ENCODE data around the gene ATRNL1. TPM values are rescaled to one million over a fixed set of nuclear protein-coding genes. Genes with fewer than 3 reads are reported as not detected.

ATRNL1 gene
- polyA plus RNA-seq, 3 donors, result not detected

GRCh38 chr10:115818012-115818411 lies 724.8 kb downstream of the ATRNL1 start:
- H3K4me1 ChIP-seq (ENCODE audit: control insufficient read depth in 1 of 2, insufficient read depth in 2 of 2, low read length in 2 of 2), result no peaks in the 10 kb centered on the region
- no peak overlapping the region for H3K27ac ChIP-seq (ENCODE audit: low read depth in 1 of 2, low read length in 2 of 2)
- no peak for DNase-seq
- Mint-ChIP-seq H3K27ac (no peak overlapping the region), H3K27me3 (ENCODE audit: low read depth in 3 of 3) (peaks cover 0 to 2% (median 0%) of the 10 kb centered on the region in 3 donors), H3K36me3 (no peaks in the 10 kb centered on the region), H3K4me1 (no peaks in the 10 kb centered on the region), H3K9me3 (peaks cover 2 to 15% (median 3%) of the 10 kb centered on the region in 7 donors), H3K4me3 (no peak overlapping the region)
- no peak overlapping the region for H3K4me2 ChIP-seq (replicated peaks; ENCODE audit: extremely low read depth, low read length, poor library complexity, severe bottlenecking)
- H3K9me3 ChIP-seq (replicated peaks in 1 of 2; ENCODE audit: control insufficient read depth in 1 of 2, insufficient read depth in 1 of 2, low read length in 2 of 2), result no peaks in the 10 kb centered on the region
- no peaks in the 10 kb centered on the region for H4K20me1 ChIP-seq (ENCODE audit: insufficient read depth, low read length)
- intact Hi-C loops (cut with micrococcal nuclease), result no loop called here
- H3K36me3 ChIP-seq (replicated peaks in 1 of 2; ENCODE audit: control insufficient read depth in 1 of 2, insufficient read depth in 2 of 2, low read length in 2 of 2), result no peaks in the 10 kb centered on the region
- no peak overlapping the region for H3K4me3 ChIP-seq (replicated peaks in 1 of 3; ENCODE audit: low read depth in 2 of 3, low read length in 3 of 3)
- H3K27me3 ChIP-seq (ENCODE audit: control insufficient read depth in 2 of 2, insufficient read depth in 2 of 2, low read length in 2 of 2), result no peaks in the 10 kb centered on the region
- H2AFZ ChIP-seq (ENCODE audit: insufficient read depth, low read depth, low read length, poor library complexity, severe bottlenecking), result no peak overlapping the region
- H3K9ac ChIP-seq (ENCODE audit: insufficient read depth, low read length, poor library complexity, severe bottlenecking), result no peak overlapping the region
- H3K79me2 ChIP-seq (ENCODE audit: insufficient read depth, low read length), result no peaks in the 10 kb centered on the region
- no peak for TF ChIP-seq CTCF (IDR thresholded peaks at IDR 0.05)
- no CpG with 5 or more reads among the region's 2 CpGs for WGBS (ENCODE audit: insufficient coverage)

- no peaks in the 10 kb centered on the region for H3K36me3 ChIP-seq (replicated peaks in 1 of 2; ENCODE audit: control insufficient read depth in 1 of 2, insufficient read depth in 2 of 2, low read length in 2 of 2)
- H3K27me3 ChIP-seq (ENCODE audit: control insufficient read depth in 2 of 2, insufficient read depth in 2 of 2, low read length in 2 of 2), result no peaks in the 10 kb centered on the region
- Mint-ChIP-seq H3K4me3 (no peak overlapping the region), H3K27ac (no peak overlapping the region), H3K4me1 (no peaks in the 10 kb centered on the region), H3K36me3 (no peaks in the 10 kb centered on the region), H3K27me3 (ENCODE audit: low read depth in 3 of 3) (peaks cover 0 to 4% (median 2%) of the 10 kb centered on the region in 3 donors), H3K9me3 (peaks cover 0 to 13% (median 3%) of the 10 kb centered on the region in 7 donors)
- no peak overlapping the region for H3K27ac ChIP-seq (ENCODE audit: low read depth in 1 of 2, low read length in 2 of 2)
- H3K79me2 ChIP-seq (ENCODE audit: insufficient read depth, low read length), result no peaks in the 10 kb centered on the region
- H2AFZ ChIP-seq (ENCODE audit: insufficient read depth, low read depth, low read length, poor library complexity, severe bottlenecking), result no peak overlapping the region
- no peaks in the 10 kb centered on the region for H4K20me1 ChIP-seq (ENCODE audit: insufficient read depth, low read length)
- 97% methylated on average over 7 of the region's 9 CpGs for WGBS (ENCODE audit: insufficient coverage)
- no peak overlapping the region for H3K4me2 ChIP-seq (replicated peaks; ENCODE audit: extremely low read depth, low read length, poor library complexity, severe bottlenecking)
- TF ChIP-seq CTCF (IDR thresholded peaks at IDR 0.05), result no peak
- no peak overlapping the region for H3K9ac ChIP-seq (ENCODE audit: insufficient read depth, low read length, poor library complexity, severe bottlenecking)
- H3K9me3 ChIP-seq (replicated peaks in 1 of 2; ENCODE audit: control insufficient read depth in 1 of 2, insufficient read depth in 1 of 2, low read length in 2 of 2), result no peaks in the 10 kb centered on the region
- intact Hi-C loops (cut with micrococcal nuclease), result no loop called here
- no peak for DNase-seq
- no peaks in the 10 kb centered on the region for H3K4me1 ChIP-seq (ENCODE audit: control insufficient read depth in 1 of 2, insufficient read depth in 2 of 2, low read length in 2 of 2)
- H3K4me3 ChIP-seq (replicated peaks in 1 of 3; ENCODE audit: low read depth in 2 of 3, low read length in 3 of 3), result no peak overlapping the region
Observed at GRCh38 chr10:115826396-115826795, 733.2 kb downstream of the ATRNL1 start.

Measured in CD14-positive monocyte (primary cell).